Hepatocyte (in vitro differentiated cells): Measurements from ENCODE around the gene ALPK3.

Experiments
- EZH2phosphoT487 ChIP-seq: fragments of 200-600 bp; sonication (generic); IDR thresholded peaks from one replicate; pipeline ENCODE4 v1.6.1; 2018; ENCODE audit warnings: antibody characterized with exemption, mild to moderate bottlenecking, low read depth, moderate library complexity; ENCODE audit not compliant: unreplicated experiment, severe bottlenecking
- TF ChIP-seq, protein P1 (sequence below): fragments of 200-600 bp; sonication (generic); IDR thresholded peaks from 2 replicates; pipeline ENCODE4 v1.5.1; 2016; ENCODE audit warnings: antibody characterized with exemption, mild to moderate bottlenecking; ENCODE audit not compliant: poor library complexity

GRCh38 chr15:84807228-84807627 lies 9.9 kb upstream of the ALPK3 start:
- TF ChIP-seq, protein P1, sequence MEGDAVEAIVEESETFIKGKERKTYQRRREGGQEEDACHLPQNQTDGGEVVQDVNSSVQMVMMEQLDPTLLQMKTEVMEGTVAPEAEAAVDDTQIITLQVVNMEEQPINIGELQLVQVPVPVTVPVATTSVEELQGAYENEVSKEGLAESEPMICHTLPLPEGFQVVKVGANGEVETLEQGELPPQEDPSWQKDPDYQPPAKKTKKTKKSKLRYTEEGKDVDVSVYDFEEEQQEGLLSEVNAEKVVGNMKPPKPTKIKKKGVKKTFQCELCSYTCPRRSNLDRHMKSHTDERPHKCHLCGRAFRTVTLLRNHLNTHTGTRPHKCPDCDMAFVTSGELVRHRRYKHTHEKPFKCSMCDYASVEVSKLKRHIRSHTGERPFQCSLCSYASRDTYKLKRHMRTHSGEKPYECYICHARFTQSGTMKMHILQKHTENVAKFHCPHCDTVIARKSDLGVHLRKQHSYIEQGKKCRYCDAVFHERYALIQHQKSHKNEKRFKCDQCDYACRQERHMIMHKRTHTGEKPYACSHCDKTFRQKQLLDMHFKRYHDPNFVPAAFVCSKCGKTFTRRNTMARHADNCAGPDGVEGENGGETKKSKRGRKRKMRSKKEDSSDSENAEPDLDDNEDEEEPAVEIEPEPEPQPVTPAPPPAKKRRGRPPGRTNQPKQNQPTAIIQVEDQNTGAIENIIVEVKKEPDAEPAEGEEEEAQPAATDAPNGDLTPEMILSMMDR: no peak
- no peak for TF ChIP-seq EZH2phosphoT487
